ENCODE data around the gene KRT74. TPM values are rescaled to one million over a fixed set of nuclear protein-coding genes. Genes with fewer than 3 reads are reported as not detected.

Gene KRT74
- total RNA-seq, 1 experiment from 2014 or later, result not detected

GRCh38 chr12:52606581-52607218 lies 33.1 kb upstream of the KRT74 start:
- intact Hi-C loops (cut with micrococcal nuclease; ENCODE audit: unreplicated experiment), result no loop called here
- Histone ChIP-seq H3K36me3 (ENCODE audit: low read depth) (no peaks in the 10 kb centered on the region), H3K4me2 (no peak overlapping the region), H3K4me3 (no peak overlapping the region), H3K9me2 (ENCODE audit: insufficient read depth) (no peaks in the 10 kb centered on the region), H3K27ac (no peak overlapping the region), H2AFZ (no peak overlapping the region), H3K27me3 (ENCODE audit: insufficient read depth, low read depth) (no peaks in the 10 kb centered on the region), H3K9me3 (ENCODE audit: insufficient read depth, low read depth) (no peaks in the 10 kb centered on the region), H3K79me2 (ENCODE audit: low read depth) (no peaks in the 10 kb centered on the region), H3K4me1 (replicated peaks; ENCODE audit: insufficient read depth) (no peaks in the 10 kb centered on the region), H3F3A (ENCODE audit: insufficient read depth, low read depth) (no peaks in the 10 kb centered on the region), H4K20me1 (ENCODE audit: insufficient read depth) (no peaks in the 10 kb centered on the region)
- TF ChIP-seq CTCF (conservative IDR thresholded peaks at IDR 0.05) (no peak), EZH2 (IDR thresholded peaks at IDR 0.05; ENCODE audit: low read depth) (no peak)
- ChIA-PET POLR2A (ENCODE audit: unreplicated experiment) (no interaction called here), CTCF (no interaction called here)
- BruUV-seq (replicated peaks), result no TSS peak
- DNase-seq, result no peak

DNA sequence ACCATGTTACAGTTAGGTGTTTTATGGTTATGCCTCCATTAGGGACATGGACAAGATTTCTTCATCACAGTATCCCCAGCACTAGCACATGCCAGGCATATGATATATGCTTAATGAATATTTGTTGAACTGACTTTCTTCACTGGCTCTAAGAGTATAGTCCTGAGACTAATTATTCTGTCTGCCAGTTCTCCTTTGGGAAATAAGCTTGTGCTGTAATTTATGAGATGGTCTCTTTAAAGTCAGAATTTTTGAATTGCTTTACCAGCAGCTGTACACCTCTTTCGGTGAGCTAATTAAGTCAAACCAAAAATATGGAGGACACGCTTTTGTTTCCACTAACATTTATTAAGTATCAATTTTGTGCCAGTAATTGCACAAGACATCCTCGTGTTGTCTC lies 32.5 kb upstream of the KRT74 start:
- CTCF ChIA-PET, result no interaction called here
- no peaks in the 10 kb centered on the region for H3K27me3 ChIP-seq (ENCODE audit: insufficient read depth, low read depth)
- no TSS peak for BruUV-seq (replicated peaks)

GRCh38 chr12:52605542-52605941 lies 31.9 kb upstream of the KRT74 start:
- POLR2A ChIA-PET (ENCODE audit: unreplicated experiment), result no interaction called here
- no peaks in the 10 kb centered on the region for H3K9me3 ChIP-seq (ENCODE audit: insufficient read depth, low read depth)
- H3K4me1 ChIP-seq (replicated peaks; ENCODE audit: insufficient read depth), result no peaks in the 10 kb centered on the region
- H3K4me2 ChIP-seq, result no peak overlapping the region
- intact Hi-C loops (cut with micrococcal nuclease; ENCODE audit: unreplicated experiment), result no loop called here
- no peak overlapping the region for H3K4me3 ChIP-seq
- no peak for DNase-seq
- H3K9me2 ChIP-seq (ENCODE audit: insufficient read depth), result no peaks in the 10 kb centered on the region
- no peaks in the 10 kb centered on the region for H3K79me2 ChIP-seq (ENCODE audit: low read depth)
- H3K27me3 ChIP-seq (ENCODE audit: insufficient read depth, low read depth), result no peaks in the 10 kb centered on the region
- H3K36me3 ChIP-seq (ENCODE audit: low read depth), result no peaks in the 10 kb centered on the region
- H3F3A ChIP-seq (ENCODE audit: insufficient read depth, low read depth), result no peaks in the 10 kb centered on the region
- BruUV-seq (replicated peaks), result no TSS peak
- no peak overlapping the region for H2AFZ ChIP-seq
- CTCF ChIA-PET, result no interaction called here
- H3K27ac ChIP-seq, result no peak overlapping the region
- TF ChIP-seq CTCF (conservative IDR thresholded peaks at IDR 0.05) (no peak), EZH2 (IDR thresholded peaks at IDR 0.05; ENCODE audit: low read depth) (no peak)
- no peaks in the 10 kb centered on the region for H4K20me1 ChIP-seq (ENCODE audit: insufficient read depth)

More for the DNA sequence above, 32.5 kb upstream of the KRT74 start:
- Histone ChIP-seq H3K4me3 (no peak overlapping the region), H4K20me1 (ENCODE audit: insufficient read depth) (no peaks in the 10 kb centered on the region), H3F3A (ENCODE audit: insufficient read depth, low read depth) (no peaks in the 10 kb centered on the region), H3K4me2 (no peak overlapping the region), H3K4me1 (replicated peaks; ENCODE audit: insufficient read depth) (no peaks in the 10 kb centered on the region), H3K9me3 (ENCODE audit: insufficient read depth, low read depth) (no peaks in the 10 kb centered on the region), H3K79me2 (ENCODE audit: low read depth) (no peaks in the 10 kb centered on the region), H3K27ac (no peak overlapping the region), H2AFZ (no peak overlapping the region), H3K36me3 (ENCODE audit: low read depth) (no peaks in the 10 kb centered on the region), H3K9me2 (ENCODE audit: insufficient read depth) (no peaks in the 10 kb centered on the region)
- intact Hi-C loops (cut with micrococcal nuclease; ENCODE audit: unreplicated experiment), result no loop called here
- DNase-seq, result no peak
- POLR2A ChIA-PET (ENCODE audit: unreplicated experiment), result no interaction called here
- TF ChIP-seq CTCF (conservative IDR thresholded peaks at IDR 0.05) (no peak), EZH2 (IDR thresholded peaks at IDR 0.05; ENCODE audit: low read depth) (no peak)

Measured in PC-9 (cell line).